OCI-LY7 (cell line): ENCODE results near the gene SCN4A.

Experiments used
- EZH2phosphoT487 ChIP-seq: fragments of 200-600 bp; sonication (generic); IDR thresholded peaks from 2 replicates; pipeline ENCODE4 v1.6.1; 2018; ENCODE audit warnings: low read depth, borderline replicate concordance, mild to moderate bottlenecking, mixed run types, antibody characterized with exemption, low read length, moderate library complexity, mixed read lengths
- TF ChIP-seq, protein P1 (sequence below): fragments of 200-600 bp; sonication (generic); conservative IDR thresholded peaks from 2 replicates; pipeline ENCODE4 v1.5.1; 2014; ENCODE audit warnings: mild to moderate bottlenecking, antibody characterized with exemption, low read length, moderate library complexity, mixed read lengths

DNA sequence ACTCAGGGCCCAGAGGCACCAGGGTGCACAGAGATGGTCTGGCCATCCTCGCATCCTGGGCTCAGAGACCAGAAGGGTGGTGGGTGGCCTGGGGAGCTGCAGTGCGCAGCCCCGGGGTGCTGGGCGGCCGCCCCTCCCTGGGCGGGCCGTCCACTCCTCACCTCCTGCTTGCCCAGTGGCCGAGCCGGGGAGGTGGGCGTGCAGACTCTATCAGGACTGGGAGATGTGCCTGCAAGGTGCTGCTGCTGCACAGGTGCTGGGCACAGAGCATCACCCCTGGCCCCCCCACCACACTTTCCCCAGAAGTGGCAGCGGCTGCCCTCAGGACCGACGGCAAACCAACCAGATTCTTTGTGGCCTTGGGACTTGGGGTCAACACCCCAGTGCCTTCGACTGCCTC, at the start of gene SCN4A:
- no peak for TF ChIP-seq EZH2phosphoT487
- TF ChIP-seq, protein P1, sequence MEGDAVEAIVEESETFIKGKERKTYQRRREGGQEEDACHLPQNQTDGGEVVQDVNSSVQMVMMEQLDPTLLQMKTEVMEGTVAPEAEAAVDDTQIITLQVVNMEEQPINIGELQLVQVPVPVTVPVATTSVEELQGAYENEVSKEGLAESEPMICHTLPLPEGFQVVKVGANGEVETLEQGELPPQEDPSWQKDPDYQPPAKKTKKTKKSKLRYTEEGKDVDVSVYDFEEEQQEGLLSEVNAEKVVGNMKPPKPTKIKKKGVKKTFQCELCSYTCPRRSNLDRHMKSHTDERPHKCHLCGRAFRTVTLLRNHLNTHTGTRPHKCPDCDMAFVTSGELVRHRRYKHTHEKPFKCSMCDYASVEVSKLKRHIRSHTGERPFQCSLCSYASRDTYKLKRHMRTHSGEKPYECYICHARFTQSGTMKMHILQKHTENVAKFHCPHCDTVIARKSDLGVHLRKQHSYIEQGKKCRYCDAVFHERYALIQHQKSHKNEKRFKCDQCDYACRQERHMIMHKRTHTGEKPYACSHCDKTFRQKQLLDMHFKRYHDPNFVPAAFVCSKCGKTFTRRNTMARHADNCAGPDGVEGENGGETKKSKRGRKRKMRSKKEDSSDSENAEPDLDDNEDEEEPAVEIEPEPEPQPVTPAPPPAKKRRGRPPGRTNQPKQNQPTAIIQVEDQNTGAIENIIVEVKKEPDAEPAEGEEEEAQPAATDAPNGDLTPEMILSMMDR: no peak
